NCI-H524 treated with DMSO at 0.1 percent for 48 hours (cell line): ENCODE data around the gene PLPPR3.

Experiments used
- DNase-seq: peaks from one replicate; lab custom pipeline; 2025; lab: John Stamatoyannopoulos, UW

Gene PLPPR3, protein sequence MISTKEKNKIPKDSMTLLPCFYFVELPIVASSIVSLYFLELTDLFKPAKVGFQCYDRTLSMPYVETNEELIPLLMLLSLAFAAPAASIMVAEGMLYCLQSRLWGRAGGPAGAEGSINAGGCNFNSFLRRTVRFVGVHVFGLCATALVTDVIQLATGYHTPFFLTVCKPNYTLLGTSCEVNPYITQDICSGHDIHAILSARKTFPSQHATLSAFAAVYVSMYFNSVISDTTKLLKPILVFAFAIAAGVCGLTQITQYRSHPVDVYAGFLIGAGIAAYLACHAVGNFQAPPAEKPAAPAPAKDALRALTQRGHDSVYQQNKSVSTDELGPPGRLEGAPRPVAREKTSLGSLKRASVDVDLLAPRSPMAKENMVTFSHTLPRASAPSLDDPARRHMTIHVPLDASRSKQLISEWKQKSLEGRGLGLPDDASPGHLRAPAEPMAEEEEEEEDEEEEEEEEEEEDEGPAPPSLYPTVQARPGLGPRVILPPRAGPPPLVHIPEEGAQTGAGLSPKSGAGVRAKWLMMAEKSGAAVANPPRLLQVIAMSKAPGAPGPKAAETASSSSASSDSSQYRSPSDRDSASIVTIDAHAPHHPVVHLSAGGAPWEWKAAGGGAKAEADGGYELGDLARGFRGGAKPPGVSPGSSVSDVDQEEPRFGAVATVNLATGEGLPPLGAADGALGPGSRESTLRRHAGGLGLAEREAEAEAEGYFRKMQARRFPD

DNA sequence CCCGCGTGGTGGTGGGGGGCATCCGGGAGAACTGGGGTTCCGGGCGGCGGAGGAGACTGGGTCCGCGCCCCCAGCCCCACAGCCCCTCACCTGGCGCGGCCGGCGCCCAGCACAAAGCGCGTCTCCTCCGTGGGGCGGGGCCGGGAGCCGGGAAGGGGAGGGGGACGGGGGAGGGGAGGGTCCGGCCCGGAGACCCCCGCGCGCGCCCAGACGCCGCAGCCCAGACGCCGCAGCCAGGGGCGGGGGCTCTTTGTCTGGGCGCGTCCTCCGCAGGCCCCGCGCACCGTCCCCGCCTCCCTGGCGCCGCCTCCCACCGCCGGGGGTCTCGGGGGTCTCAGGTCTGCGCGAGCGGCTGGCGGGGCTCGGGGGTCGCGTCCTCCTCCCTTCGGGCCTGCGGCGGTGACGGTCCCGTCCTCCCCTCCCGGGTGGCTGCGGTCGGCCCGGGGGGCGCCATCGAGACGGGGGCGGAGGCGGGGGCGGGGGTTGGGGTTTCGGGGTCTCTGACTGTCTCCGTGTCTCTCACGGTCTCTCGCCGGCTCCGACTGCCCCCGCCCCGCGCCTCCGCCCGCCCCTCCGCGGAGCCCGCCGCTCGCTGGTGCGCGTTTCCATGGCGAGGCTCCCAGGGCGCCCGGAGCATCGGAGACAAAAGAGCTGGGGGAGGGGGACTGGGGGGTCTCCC is at the start of gene PLPPR3:
Gene PLPPR3, minus strand, starts transcription at position 131 of the 679 bp plus-strand sequence. CDS start 396 bp downstream, outside the sequence.
- DNase-seq: no peak

DNA sequence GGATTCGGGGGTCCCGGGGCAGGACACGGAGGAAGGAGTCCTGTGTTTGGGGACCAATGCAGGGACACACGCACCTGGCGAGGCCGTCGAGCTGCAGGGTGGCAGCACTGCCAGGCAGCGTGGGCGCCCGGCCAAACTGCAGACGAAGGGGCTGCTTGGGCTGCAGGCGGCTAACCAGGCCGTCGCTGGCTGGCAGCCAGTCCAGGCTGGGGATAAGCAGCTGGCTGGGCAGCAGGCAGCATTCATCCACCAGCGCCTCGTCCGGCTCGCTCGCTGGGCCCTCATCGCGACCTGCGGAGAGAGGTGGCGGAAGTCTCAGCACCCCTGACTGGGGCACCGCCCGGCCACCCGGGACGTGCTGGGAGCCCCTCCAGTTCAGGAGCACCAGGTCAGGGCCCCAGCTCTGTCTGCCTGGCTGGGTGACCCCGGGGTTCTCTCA is 49.2 kb upstream of the PLPPR3 start:
- no peak for DNase-seq

DNA sequence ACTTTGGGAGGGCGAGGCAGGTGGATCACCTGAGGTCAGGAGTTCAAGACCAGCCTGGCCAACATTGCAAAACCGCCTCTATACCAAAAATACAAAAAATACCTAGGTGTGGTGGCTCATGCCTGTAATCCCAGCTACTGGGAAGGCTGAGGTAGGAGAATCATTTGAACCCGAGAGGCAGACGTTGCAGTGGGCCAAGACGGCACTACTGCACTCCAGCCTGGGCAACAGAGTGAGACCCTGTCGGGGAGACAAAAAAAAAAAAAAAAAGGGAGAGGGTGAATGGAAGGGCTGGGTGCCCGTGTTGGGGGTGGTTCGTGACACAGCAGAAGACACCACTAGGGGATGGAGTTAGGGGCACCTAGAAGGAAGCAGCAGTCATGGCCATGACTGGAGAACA is 48.6 kb upstream of the PLPPR3 start:
- no peak for DNase-seq

DNA sequence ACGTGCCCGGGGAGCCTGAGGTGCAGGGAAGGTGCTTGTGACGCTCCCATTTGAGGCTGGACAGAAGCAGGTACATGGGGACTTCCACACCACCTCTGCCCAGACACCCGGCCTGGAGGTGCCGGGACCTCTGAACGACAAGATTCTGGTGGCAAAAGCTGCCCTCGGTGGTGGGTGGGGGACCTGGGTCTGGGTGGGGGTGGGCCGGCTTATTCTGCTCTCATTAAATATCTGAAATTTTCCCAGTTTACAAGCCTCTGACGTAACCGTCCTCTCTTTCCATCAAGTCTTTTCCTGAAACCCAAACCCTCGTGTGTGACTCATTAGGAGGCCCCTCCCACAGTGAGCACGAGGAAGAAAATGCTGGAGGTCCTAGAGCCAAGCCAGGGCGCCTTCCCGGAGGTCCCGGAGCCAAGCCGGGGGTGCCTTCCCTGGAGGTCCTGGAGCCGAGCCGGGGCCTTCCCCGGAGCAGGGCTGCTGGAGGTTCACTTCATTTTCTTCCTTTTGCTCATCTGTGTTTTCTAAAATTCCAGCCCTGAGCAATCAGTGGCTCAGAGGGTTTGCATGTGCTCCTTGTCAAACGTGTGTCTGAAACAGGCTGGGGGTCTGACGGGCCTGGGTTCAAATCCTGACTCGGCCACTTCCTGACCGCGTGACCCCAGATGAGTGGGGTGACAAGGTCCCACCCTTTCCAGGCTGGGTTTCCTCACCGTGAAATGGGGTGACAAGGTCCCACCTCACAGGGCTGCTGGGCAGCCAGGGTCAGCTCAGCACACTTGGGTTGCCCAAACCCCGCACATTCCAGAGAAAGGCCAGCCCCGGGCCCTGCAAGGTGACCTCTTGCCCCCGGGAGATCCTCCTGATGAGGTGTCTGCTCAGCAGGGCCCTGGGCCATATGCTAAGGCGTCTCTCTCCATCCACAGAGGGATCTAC is 47.8 kb upstream of the PLPPR3 start:
- DNase-seq: no peak

DNA sequence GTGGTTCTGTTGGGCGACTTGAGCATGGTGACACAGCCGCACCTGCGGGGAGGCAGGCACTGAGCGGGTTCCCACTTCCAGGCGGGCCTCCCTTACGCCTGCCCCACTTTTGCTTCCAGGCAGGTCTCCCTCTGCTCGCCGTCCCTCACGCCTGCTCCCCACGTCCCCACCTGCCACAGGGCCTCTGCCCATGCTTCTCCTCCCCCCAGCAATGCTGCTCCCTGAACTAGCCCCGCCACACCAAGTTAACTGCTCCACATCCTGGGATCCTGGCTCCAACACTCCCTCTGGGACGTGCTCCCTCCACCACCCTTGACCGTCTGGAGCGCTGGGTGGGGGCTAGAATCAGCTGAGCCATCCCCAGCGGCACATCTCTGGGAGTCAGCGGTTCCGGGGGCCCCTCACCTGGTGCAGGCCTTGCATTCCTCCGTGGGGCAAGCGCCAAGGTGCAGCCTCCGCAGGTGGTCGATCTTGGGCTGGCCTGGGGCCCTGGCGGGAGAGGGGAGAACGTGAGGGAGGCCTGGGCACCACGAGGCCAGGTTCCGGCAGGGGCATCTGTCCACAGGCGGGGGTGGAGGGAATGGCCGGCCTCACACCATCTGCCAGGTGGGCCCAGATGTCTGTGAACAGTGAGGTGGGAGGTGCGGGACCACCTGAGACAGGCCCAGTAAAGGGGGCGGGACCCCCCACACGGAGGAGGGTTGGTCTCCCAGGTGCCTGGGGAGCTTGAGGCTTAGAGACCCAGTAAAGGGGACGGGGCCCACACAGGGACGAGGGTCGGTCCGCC is 46.9 kb upstream of the PLPPR3 start:
- no peak for DNase-seq

DNA sequence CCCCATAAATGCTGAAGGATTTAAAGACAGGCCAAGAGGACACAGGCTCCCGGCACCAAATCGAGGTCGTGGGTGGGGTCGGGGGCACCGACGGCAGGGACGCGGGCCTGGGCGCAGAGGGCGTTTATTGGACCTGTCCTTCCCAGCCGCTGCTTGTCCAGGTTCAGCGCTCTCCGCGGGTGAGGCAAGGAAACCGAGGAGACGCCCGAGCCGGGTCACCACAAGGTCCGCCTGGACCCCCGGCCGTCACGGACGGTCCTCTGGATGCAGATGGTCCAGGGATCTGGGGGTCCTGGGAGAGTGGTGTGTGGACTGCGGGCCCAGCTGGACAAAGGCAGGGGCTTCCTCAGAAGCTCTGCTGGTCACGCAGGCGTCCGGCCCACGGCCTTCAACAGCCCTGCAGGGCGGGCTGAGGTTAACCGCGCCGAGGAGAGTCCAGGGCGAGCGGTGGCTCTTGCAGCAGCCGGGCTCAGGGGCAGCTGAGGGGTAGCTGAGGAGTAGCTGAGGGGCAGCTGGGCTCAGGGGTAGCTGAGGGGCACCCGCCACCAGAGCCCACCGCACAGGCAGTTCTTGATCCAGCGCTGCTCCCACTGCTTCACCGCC is 46.2 kb upstream of the PLPPR3 start:
- DNase-seq: no peak

DNA sequence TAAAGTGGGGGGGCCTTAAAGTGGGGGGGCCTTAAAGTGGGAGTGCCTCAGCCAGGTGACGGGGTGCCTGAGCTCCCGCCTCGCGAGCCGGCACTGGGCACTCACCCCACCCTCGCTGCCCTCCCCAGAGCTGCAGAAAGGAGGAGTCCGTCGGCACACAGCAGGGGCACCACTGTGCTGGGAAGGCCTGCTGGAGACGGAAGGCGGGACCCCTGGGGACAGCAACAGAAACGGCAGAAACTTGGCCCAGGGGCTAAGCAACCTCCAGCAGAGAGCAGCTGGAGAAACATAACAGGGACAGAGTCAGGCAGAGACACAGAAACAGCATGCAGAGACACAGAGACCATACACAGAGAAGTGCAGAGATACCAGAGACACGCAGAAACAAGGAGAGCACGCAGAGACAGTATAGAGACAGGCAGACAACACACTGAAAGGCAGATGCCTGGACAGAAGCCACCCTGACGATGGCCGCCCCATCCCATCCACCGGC is 45.6 kb upstream of the PLPPR3 start:
- no peak for DNase-seq

DNA sequence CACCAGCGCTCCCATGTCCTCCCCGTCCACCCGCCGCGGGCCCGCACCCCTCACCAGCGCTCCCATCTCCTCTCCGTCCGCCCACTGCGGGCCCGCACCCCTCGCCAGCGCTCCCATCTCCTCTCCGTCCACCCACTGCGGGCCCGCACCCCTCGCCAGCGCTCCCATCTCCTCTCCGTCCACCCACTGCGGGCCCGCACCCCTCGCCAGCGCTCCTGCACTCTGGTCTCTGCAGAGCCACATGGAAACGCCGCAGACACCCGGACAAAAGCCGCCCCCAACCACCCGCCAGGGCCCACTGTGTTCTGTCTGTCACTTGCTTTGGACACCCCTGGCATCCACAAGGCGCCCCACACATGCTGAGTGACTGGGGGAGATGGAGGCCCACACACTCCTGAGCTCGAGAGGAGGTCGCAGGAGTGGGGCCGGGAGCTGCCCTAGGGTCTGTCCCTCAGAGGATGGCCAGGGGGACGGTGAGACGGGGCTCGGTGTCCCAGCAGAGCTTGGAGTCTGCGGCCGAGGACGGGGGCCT is 45.1 kb upstream of the PLPPR3 start:
- DNase-seq: no peak

DNA sequence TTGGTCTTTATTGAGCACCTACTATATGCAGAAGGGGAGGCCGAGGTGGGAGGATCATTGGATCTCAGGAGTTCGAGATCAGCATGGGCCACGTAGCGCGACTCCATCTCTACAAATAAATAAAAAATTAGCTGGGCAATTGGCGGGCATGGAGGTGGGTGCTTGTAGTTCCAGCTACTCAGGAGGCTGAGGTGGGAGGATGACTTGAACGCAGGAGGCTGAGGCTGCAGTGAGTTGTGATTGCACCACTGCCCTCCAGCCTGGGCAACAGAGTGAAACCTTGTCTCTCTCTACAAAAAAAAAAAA is 41.5 kb upstream of the PLPPR3 start:
- no peak for DNase-seq

DNA sequence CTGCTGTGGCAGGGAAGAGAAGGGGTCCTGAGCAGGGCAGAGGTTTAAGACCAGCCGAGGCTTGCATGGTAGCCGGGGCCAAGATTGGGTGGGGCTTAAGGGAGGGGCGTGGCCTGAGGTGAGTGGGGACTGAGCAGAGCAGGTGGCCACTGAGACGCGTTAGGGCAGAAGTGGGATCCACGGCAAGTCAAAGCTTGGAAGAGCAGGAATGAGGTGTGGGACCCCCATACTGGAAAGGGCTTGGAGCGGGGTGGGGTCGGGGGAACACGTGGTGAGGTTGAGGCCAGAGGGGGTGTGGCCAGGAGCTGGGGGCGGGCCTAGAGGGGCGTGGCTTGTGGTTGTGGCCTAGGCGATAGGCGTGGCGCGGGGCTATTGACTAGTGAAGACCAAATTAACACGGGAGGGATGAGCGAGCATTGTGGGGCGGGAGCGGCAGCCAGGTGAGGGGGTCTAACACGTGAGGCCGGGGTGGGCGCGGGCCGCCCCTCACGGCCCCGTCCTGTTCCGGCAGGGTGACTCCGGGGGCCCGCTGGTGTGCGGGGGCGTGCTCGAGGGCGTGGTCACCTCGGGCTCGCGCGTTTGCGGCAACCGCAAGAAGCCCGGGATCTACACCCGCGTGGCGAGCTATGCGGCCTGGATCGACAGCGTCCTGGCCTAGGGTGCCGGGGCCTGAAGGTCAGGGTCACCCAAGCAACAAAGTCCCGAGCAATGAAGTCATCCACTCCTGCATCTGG is 41.0 kb upstream of the PLPPR3 start:
- DNase-seq: no peak

DNA sequence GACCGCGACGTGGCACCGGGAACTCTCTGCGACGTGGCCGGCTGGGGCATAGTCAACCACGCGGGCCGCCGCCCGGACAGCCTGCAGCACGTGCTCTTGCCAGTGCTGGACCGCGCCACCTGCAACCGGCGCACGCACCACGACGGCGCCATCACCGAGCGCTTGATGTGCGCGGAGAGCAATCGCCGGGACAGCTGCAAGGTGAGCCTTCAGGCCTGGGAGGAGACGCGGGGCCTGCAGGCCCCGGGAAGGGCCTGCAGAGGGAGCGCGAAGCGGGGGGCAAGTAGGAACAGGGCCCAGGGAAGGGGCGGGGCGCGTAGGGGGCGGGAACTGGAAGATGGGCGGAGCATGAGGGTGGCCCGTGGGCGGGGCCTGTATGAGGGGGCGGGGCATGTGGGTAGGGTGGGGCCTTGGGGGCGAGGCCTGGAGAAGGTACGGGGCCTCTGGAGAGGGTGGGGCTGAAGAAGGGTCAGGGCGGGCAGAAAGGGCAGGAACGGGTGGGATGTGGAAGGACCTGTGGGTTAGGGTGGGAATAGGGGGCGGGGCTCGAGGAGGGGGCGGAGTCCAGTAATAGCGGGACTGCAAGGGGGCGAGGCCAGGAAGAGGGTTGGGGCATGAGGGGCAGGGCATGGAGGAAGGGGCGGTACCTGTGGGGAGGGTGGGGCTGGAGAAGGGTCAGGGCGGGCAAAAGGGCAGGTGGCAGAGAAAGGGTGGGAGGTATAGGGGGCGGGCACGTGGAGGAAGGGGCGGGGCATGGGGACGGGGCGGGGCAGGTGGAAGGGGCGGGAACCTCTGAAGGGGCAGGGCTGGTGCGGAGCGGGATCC is 40.2 kb upstream of the PLPPR3 start:
- DNase-seq: no peak

DNA sequence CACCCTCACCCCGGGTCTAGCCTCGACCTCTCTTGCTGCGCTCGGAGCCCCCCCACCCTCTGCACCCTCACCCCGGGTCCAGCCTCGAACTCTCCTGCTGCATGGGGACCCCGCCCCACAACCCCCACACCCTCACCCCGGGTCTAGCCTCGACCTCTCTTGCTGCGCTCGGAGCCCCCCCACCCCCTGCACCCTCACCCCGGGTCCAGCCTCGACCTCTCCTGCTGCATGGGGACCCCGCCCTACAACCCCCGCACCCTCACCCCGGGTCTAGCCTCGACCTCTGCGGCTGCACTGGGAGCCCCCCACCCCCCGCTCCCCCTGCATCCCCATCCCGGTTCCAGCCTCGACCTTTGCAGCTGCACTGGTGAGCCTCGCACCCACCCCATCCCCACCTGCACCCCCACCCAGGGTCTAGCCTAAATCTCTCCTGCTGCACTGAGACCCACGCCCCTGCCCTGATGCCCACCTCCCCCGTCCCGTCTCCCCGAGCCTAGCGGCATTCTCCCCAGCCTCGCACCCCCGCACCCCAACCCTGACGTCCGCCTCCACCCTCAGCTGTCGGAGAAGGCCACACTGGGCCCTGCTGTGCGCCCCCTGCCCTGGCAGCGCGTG is 39.5 kb upstream of the PLPPR3 start:
- DNase-seq: no peak

DNA sequence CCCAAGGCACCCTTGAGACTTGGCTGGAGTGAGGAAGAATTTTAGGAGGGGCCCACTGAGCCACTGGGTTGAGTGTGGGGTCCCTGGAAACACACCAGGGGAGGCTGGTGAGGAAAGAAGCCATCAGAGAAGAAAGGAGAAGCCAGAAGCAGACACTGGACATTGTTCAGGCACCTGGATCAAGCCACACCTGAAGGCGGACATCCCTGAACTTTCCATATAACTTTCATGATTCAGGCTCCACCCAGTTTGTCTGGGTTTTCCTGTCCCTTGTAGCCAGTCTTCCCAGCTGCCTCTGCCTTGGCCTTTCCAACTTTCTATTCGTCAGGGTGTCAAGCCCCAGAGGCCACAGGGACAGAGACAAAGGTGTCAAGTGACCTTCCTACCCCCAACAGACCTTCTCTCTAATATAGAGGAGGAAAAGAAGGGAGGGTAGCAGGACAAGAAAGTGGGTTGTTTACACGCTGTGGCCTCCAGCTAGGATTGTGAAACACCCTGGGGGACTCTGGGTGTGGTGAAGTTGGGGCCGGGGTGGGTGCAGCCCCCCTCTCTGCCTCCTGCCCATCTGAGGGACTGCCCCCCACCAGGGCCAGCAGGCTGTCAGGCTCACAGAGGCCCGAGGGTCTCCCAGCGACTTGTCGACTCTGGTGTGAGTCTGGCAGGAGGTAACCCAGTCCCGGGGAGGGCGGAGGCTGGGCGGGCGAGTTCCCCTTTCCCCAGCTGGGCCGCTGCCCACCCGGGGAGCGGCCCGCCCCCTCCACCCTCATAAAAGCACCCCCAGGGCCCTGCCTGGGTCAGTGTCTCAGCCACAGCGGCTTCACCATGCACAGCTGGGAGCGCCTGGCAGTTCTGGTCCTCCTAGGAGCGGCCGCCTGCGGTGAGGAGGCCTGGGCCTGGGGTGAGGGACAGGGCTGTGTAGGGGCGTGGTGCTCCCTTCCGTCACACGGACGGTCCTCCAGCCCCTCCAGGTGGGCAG is 37.4 kb upstream of the PLPPR3 start, which contains the start of gene CFD:
Gene CFD, plus strand, starts transcription at position 797 of the 976 bp plus-strand sequence. Its CDS starts 26 bp downstream, at position 823.
- DNase-seq: no peak

DNA sequence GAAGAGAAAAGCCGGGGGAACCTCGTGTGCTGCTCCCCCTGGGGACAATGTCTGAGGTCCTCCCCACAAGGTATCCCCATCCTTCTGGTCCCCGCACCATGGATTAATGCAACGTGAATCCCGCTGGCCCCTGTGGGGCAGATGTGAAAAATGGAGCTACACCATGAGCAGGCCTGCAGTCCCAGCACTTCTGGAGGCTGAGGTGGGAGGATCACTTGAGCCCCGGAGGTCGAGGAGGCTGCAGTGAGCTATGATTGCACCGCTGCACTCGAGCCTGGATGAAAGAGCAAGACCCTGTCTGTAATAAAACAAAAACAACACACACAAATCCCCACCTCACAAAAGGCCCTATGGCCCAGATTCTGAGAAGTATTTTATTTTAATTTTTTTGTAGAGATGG is 36.5 kb upstream of the PLPPR3 start:
- DNase-seq: no peak

DNA sequence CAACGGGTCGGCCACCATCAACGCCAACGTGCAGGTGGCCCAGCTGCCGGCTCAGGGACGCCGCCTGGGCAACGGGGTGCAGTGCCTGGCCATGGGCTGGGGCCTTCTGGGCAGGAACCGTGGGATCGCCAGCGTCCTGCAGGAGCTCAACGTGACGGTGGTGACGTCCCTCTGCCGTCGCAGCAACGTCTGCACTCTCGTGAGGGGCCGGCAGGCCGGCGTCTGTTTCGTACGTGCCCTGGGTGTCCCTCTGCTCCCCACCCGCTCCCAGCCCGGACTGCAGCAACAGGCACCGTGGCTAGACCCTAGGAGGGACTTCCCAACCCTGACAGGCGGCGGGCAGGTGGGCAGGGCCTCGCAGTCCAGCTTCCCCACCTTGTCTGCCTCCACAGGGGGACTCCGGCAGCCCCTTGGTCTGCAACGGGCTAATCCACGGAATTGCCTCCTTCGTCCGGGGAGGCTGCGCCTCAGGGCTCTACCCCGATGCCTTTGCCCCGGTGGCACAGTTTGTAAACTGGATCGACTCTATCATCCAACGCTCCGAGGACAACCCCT is 33.9 kb upstream of the PLPPR3 start:
- no peak for DNase-seq

DNA sequence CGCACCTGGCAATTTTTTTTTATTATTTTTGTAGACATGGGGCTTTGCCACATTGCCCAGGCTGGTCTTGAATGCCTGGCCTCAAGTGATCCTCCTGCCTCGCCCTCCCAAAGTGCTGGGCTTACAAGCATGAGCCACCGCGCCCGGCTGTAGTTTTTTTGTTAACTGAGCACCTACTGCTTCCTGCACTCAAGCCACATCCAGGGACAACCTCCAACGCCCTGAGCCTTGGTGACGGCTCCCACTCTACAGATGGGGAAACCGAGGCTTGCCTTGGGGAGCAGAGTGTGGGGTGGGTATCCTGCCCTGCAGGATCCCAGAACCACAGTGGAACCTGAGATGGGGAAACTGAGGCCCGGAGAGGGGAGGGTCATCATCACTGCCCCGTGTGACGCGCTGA is 33.4 kb upstream of the PLPPR3 start:
- no peak for DNase-seq

DNA sequence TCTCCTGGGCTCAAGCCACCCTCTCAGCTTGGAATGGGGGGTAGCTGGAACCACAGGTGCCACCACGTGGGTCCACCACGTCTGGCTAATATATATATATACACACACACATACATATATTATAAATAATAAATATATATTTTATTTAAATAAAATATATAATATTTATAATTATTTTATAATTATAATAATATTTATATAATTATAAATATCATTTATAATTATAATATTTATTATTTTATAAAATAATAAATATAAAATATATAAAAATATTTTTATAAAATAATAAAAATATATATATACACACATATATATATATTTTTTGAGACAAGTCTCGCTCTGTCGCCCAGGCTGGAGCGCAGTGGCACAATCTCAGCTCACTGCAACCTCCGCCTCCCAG is 32.8 kb upstream of the PLPPR3 start:
- DNase-seq: no peak
